Keratinocyte (primary cell): ENCODE results near the gene SLC25A30.

Experiments
- EZH2 ChIP-seq: IDR thresholded peaks from one replicate; pipeline ENCODE4 v1.6.1; 2012; ENCODE audit warnings: inconsistent platforms, mild to moderate bottlenecking, low read length, moderate library complexity
- TF ChIP-seq, protein P1 (sequence below), 3 experiments: IDR thresholded peaks in 1 of 3; conservative IDR thresholded peaks in 1 of 3; optimal IDR thresholded peaks in 1 of 3; 2 replicates in 2 of 3; 3 replicates in 1 of 3; pipeline versions ENCODE3 to v1.5.1; 2011; ENCODE audit warnings: low read length in 3 of 3, mild to moderate bottlenecking in 3 of 3, moderate library complexity in 2 of 3, control low read depth in 1 of 3, inconsistent platforms in 1 of 3; ENCODE audit not compliant: insufficient read depth in 2 of 3; ENCODE audit errors: extremely low read depth in 1 of 3

DNA sequence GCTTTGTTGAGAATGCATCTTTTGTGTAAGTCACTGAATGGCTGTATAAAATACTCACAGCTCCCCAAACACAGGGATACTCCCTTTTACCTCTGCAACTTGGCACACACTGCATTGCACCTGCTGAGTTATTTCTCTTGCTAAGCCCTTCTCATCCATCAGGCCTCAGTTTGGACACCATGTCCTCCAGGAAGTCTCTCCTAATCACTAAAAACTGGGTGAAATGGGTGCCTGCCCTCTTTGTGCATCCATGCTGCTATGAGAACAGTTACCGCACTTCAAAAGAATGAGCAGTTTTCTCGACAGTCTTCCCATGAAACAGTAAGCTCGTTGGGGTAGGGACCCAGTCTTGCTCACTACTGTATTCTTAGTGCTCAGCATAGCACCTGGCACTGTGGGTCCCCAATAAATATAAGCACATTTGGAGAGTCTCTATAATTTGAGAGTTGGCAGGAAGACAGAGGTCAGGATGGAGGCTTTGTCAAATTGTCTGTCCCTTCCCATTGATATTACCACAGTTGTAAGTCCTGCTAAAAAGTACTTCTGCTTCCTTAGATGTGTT, 4.6 kb upstream of the SLC25A30 start:
- TF ChIP-seq, protein P1, sequence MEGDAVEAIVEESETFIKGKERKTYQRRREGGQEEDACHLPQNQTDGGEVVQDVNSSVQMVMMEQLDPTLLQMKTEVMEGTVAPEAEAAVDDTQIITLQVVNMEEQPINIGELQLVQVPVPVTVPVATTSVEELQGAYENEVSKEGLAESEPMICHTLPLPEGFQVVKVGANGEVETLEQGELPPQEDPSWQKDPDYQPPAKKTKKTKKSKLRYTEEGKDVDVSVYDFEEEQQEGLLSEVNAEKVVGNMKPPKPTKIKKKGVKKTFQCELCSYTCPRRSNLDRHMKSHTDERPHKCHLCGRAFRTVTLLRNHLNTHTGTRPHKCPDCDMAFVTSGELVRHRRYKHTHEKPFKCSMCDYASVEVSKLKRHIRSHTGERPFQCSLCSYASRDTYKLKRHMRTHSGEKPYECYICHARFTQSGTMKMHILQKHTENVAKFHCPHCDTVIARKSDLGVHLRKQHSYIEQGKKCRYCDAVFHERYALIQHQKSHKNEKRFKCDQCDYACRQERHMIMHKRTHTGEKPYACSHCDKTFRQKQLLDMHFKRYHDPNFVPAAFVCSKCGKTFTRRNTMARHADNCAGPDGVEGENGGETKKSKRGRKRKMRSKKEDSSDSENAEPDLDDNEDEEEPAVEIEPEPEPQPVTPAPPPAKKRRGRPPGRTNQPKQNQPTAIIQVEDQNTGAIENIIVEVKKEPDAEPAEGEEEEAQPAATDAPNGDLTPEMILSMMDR (optimal IDR thresholded peaks at IDR 0.05 in 1 of 3, IDR thresholded peaks at IDR 0.05 in 1 of 3, conservative IDR thresholded peaks at IDR 0.05 in 1 of 3; ENCODE audit: extremely low read depth in 1 of 3, insufficient read depth in 2 of 3, low read length in 3 of 3): no peak
- TF ChIP-seq EZH2: no peak
